K562 (cell line): ENCODE measurements around the gene STIM1. TPM values are rescaled to one million over a fixed set of nuclear protein-coding genes. Genes with fewer than 3 reads are reported as not detected.

Source experiments
- CHCHD3 ChIP-seq: fragments of 250-450 bp; sonication (Bioruptor Pico); IDR thresholded peaks from 2 replicates; pipeline ENCODE4 v2.1.2; 2022; ENCODE audit warnings: mild to moderate bottlenecking
- CXXC5 ChIP-seq: fragments of 250-450 bp; sonication (Bioruptor Pico); IDR thresholded peaks from 2 replicates; pipeline ENCODE4 v1.8.0; 2022; ENCODE audit warnings: inconsistent platforms, mild to moderate bottlenecking, moderate library complexity
- DDX20 ChIP-seq: fragments of 450-650 bp; IDR thresholded peaks from 2 replicates; pipeline ENCODE4 v1.6.1; 2016; ENCODE audit warnings: missing genetic modification characterization, low read depth, mild to moderate bottlenecking, missing compliant biosample characterization, moderate library complexity
- EGR1 ChIP-seq: fragments of 450-650 bp; conservative IDR thresholded peaks from 2 replicates; pipeline ENCODE4 v1.6.1; 2017; ENCODE audit warnings: mild to moderate bottlenecking
- ELF2 ChIP-seq: fragments of 250-450 bp; sonication (Bioruptor Pico); IDR thresholded peaks from 2 replicates; pipeline ENCODE4 v1.5.0; 2021; ENCODE audit warnings: mild to moderate bottlenecking
- MTA3 ChIP-seq: fragments of 450-650 bp; formaldehyde crosslinking; IDR thresholded peaks from 2 replicates; pipeline ENCODE4 v1.6.1; 2017; ENCODE audit warnings: mild to moderate bottlenecking, borderline replicate concordance
- NCOA2 ChIP-seq, 2 experiments: fragments of 450-650 bp; IDR thresholded peaks; 2 replicates each; pipeline ENCODE4 v1.6.1; 2018; ENCODE audit warnings: mild to moderate bottlenecking in 2 of 2, moderate library complexity in 1 of 2; ENCODE audit not compliant: partially characterized antibody in 2 of 2
- RBBP5 ChIP-seq: fragments of 200-600 bp; sonication (generic); IDR thresholded peaks from 2 replicates; pipeline ENCODE4 v1.6.1; 2012; ENCODE audit warnings: borderline replicate concordance, mild to moderate bottlenecking, low read length, control low read depth, inconsistent platforms; ENCODE audit not compliant: insufficient read depth, poor library complexity, severe bottlenecking
- TARDBP ChIP-seq: fragments of 450-650 bp; IDR thresholded peaks from 2 replicates; pipeline ENCODE4 v1.6.1; 2016
- ZKSCAN8 ChIP-seq: fragments of 200-800 bp; sonication (Bioruptor generic); IDR thresholded peaks from 2 replicates; pipeline ENCODE4 v1.6.1; 2016; ENCODE audit warnings: missing genetic modification characterization, missing compliant biosample characterization
- ZNF134 ChIP-seq: fragments of 250-450 bp; sonication (Bioruptor Pico); conservative IDR thresholded peaks from 2 replicates; pipeline ENCODE4 v1.4.0; 2020
- polyA plus RNA-seq, 8 experiments: library from polyadenylated mRNA; depleted of rRNA in 4 of 8; stranded (reverse) in 5 of 8; unstranded in 3 of 8; fragments of >200 nt; fragmentation: Nextera tagmentation in 2 of 8; fragmentation: Illumina TruSeq in 1 of 8; extraction: Ambion mirVana in 2 of 8; extraction: Trizol in 1 of 8; gene quantifications; 2 replicates each; pipeline versions ENCODE4 v1.2.1 to v1.2.3, GENCODE V29; 2011 to 2014; ENCODE audit warnings: inconsistent platforms in 1 of 8, missing spikeins in 1 of 8
- total RNA-seq, 7 experiments: library from RNA; depleted of rRNA in 6 of 7; stranded (reverse); fragments of >200 nt in 6 of 7; fragmentation: Illumina TruSeq in 2 of 7; extraction: Trizol in 2 of 7; gene quantifications; 2 replicates each; pipeline versions ENCODE4 v1.2.1 to v1.2.3, GENCODE V29; 2011 to 2021; ENCODE audit warnings: low replicate concordance in 1 of 7
- TF ChIP-seq, protein P1 (sequence below): fragments of 200-600 bp; sonication (generic); IDR thresholded peaks from one replicate; pipeline ENCODE4 v1.6.1; 2012; ENCODE audit warnings: mild to moderate bottlenecking, low read depth, low read length, inconsistent platforms
- TF ChIP-seq, protein P2 (sequence below): fragments of 450-650 bp; IDR thresholded peaks from 2 replicates; pipeline ENCODE4 v1.6.1; 2018; ENCODE audit not compliant: partially characterized antibody

Gene STIM1
- total and polyA plus RNA-seq, 9 of the 15 experiments (the other 6 are each of a cell fraction or from before 2014, with no cell fraction given), result 7.7 to 50.5 (median 22.5) TPM

DNA sequence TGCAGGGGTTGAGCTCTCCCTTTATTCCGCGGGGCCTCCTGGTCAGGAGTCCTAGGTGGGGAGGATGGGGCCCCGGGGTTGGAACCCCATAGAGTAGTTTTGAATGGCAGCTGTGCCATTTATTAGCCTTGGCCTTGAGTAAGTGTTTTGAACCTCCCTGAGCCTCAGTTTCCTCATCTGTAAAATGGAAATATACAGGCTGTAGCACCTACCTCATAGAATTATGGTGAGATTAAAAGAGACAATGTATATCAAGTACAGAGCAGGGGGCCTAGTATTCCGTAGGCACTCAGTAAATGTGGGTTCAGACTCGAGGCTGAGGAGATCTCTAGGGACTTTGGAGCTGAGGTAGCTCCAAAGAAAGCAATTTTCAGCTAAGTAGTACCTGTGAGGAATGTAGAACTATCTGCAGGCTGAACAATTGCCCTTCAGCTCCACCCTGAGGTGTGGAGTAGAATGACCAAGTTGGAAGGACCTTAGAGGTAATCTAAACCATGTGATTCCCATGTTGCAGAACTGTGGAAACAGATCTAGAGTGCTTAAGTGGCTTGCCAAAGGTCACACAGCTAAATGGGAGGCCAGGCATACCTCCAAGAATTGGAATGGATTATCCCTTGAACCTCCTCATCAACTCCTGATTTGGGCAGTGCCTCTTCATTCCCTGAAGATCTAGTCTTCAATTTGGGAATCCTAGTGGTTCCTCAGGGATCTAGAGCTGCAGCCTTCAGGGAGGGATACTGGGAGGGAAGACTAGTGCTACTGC lies 46.4 kb upstream of the STIM1 start (continued):
- TF ChIP-seq, protein P1, sequence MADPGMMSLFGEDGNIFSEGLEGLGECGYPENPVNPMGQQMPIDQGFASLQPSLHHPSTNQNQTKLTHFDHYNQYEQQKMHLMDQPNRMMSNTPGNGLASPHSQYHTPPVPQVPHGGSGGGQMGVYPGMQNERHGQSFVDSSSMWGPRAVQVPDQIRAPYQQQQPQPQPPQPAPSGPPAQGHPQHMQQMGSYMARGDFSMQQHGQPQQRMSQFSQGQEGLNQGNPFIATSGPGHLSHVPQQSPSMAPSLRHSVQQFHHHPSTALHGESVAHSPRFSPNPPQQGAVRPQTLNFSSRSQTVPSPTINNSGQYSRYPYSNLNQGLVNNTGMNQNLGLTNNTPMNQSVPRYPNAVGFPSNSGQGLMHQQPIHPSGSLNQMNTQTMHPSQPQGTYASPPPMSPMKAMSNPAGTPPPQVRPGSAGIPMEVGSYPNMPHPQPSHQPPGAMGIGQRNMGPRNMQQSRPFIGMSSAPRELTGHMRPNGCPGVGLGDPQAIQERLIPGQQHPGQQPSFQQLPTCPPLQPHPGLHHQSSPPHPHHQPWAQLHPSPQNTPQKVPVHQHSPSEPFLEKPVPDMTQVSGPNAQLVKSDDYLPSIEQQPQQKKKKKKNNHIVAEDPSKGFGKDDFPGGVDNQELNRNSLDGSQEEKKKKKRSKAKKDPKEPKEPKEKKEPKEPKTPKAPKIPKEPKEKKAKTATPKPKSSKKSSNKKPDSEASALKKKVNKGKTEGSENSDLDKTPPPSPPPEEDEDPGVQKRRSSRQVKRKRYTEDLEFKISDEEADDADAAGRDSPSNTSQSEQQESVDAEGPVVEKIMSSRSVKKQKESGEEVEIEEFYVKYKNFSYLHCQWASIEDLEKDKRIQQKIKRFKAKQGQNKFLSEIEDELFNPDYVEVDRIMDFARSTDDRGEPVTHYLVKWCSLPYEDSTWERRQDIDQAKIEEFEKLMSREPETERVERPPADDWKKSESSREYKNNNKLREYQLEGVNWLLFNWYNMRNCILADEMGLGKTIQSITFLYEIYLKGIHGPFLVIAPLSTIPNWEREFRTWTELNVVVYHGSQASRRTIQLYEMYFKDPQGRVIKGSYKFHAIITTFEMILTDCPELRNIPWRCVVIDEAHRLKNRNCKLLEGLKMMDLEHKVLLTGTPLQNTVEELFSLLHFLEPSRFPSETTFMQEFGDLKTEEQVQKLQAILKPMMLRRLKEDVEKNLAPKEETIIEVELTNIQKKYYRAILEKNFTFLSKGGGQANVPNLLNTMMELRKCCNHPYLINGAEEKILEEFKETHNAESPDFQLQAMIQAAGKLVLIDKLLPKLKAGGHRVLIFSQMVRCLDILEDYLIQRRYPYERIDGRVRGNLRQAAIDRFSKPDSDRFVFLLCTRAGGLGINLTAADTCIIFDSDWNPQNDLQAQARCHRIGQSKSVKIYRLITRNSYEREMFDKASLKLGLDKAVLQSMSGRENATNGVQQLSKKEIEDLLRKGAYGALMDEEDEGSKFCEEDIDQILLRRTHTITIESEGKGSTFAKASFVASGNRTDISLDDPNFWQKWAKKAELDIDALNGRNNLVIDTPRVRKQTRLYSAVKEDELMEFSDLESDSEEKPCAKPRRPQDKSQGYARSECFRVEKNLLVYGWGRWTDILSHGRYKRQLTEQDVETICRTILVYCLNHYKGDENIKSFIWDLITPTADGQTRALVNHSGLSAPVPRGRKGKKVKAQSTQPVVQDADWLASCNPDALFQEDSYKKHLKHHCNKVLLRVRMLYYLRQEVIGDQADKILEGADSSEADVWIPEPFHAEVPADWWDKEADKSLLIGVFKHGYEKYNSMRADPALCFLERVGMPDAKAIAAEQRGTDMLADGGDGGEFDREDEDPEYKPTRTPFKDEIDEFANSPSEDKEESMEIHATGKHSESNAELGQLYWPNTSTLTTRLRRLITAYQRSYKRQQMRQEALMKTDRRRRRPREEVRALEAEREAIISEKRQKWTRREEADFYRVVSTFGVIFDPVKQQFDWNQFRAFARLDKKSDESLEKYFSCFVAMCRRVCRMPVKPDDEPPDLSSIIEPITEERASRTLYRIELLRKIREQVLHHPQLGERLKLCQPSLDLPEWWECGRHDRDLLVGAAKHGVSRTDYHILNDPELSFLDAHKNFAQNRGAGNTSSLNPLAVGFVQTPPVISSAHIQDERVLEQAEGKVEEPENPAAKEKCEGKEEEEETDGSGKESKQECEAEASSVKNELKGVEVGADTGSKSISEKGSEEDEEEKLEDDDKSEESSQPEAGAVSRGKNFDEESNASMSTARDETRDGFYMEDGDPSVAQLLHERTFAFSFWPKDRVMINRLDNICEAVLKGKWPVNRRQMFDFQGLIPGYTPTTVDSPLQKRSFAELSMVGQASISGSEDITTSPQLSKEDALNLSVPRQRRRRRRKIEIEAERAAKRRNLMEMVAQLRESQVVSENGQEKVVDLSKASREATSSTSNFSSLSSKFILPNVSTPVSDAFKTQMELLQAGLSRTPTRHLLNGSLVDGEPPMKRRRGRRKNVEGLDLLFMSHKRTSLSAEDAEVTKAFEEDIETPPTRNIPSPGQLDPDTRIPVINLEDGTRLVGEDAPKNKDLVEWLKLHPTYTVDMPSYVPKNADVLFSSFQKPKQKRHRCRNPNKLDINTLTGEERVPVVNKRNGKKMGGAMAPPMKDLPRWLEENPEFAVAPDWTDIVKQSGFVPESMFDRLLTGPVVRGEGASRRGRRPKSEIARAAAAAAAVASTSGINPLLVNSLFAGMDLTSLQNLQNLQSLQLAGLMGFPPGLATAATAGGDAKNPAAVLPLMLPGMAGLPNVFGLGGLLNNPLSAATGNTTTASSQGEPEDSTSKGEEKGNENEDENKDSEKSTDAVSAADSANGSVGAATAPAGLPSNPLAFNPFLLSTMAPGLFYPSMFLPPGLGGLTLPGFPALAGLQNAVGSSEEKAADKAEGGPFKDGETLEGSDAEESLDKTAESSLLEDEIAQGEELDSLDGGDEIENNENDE, result no peak
- TF ChIP-seq TARDBP (no peak), CHCHD3 (CRISPR knock-in tag) (no peak), MTA3 (no peak), ZKSCAN8 (CRISPR knock-in tag) (no peak), EGR1 (no peak), ELF2 (CRISPR knock-in tag) (no peak), DDX20 (tag) (no peak), RBBP5 (no peak), ZNF134 (CRISPR knock-in tag) (no peak), CXXC5 (CRISPR knock-in tag) (no peak), NCOA2 (IDR thresholded peaks at IDR 0.05; ENCODE audit: partially characterized antibody in 2 of 2) (no peak)
- TF ChIP-seq, protein P2, sequence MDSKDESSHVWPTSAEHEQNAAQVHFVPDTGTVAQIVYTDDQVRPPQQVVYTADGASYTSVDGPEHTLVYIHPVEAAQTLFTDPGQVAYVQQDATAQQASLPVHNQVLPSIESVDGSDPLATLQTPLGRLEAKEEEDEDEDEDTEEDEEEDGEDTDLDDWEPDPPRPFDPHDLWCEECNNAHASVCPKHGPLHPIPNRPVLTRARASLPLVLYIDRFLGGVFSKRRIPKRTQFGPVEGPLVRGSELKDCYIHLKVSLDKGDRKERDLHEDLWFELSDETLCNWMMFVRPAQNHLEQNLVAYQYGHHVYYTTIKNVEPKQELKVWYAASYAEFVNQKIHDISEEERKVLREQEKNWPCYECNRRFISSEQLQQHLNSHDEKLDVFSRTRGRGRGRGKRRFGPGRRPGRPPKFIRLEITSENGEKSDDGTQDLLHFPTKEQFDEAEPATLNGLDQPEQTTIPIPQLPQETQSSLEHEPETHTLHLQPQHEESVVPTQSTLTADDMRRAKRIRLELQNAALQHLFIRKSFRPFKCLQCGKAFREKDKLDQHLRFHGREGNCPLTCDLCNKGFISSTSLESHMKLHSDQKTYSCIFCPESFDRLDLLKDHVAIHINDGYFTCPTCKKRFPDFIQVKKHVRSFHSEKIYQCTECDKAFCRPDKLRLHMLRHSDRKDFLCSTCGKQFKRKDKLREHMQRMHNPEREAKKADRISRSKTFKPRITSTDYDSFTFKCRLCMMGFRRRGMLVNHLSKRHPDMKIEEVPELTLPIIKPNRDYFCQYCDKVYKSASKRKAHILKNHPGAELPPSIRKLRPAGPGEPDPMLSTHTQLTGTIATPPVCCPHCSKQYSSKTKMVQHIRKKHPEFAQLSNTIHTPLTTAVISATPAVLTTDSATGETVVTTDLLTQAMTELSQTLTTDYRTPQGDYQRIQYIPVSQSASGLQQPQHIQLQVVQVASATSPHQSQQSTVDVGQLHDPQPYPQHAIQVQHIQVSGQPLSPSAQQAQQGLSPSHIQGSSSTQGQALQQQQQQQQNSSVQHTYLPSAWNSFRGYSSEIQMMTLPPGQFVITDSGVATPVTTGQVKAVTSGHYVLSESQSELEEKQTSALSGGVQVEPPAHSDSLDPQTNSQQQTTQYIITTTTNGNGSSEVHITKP, result no peak
